A172 (cell line): ENCODE results near the gene NANS. TPM values are rescaled to one million over a fixed set of nuclear protein-coding genes. Genes with fewer than 3 reads are reported as not detected.
"Not testable (repeated sequence)": the region's sequence is repeated elsewhere in the genome, so short reads cannot be mapped to it uniquely, and the experiment has no call there.

Experiments
- DNase-seq: peaks from one replicate; pipeline ENCODE4 v3.0.0-alpha.2; 2015; ENCODE audit warnings: low spot score
- total RNA-seq: library from RNA; depleted of rRNA; stranded (reverse); fragments of >200 nt; shearing (Covaris generic); gene quantifications from 2 replicates; pipeline ENCODE4 v1.2.3, GENCODE V29; 2014

The NANS gene
- total RNA-seq, 1 experiment from 2014 or later: 153 TPM

DNA sequence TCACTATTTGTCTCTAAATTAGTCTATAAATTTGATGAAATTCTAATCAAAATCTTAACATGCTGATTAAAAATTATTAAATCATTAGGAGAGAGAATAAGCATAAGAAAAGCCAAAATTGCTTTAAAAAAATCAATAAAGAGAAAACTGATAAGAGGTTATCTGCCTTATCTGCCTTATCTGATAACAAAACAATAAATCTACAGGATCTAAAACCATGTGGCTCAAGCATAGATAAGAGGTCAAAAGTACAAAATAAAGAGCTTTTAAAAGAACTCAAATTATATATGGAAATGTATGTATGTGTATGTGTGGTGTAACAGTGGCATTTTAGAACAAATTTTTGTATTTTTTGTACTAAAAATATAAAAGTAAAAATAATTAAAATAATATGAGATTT lies 43.9 kb downstream of the NANS start:
- DNase-seq: no peak

DNA sequence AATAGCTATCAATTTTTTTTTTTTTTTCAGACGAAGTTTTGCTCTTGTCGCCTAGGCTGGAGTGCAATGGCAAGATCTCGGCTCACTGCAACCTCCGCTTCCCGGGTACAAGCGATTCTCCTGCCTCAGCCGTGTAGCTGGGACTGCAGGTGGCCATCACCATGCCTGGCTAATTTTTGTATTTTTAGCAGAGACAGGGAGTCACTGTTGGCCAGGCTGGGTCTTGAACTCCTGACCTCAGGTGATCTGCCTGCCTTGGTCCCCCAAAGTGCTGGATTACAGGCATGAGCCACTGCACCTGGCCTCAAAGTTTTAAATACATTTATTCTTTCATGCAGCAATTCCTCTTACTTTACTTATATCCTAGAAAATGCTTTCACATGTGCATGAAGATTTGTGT lies 44.9 kb downstream of the NANS start:
- DNase-seq: no peak

DNA sequence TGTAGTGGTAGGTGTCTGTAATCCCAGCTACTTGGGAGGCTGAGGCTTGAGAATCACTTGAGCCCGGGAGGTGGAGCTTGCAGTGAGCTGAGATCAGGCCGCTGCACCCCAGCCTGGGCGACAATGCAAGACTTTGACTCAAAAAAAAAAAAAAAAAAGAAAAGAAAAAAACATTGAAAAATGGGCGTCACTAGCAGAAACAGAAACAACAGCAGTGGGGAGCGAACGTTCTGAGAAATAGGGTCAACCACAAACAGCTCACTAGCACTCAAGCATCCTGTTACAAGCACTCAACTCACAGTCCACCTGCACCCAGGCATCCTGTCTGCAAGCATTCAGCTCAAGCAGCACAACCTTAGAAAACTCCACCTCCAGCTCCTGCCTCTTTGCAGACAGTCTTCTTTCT lies 45.3 kb downstream of the NANS start:
- no peak for DNase-seq

DNA sequence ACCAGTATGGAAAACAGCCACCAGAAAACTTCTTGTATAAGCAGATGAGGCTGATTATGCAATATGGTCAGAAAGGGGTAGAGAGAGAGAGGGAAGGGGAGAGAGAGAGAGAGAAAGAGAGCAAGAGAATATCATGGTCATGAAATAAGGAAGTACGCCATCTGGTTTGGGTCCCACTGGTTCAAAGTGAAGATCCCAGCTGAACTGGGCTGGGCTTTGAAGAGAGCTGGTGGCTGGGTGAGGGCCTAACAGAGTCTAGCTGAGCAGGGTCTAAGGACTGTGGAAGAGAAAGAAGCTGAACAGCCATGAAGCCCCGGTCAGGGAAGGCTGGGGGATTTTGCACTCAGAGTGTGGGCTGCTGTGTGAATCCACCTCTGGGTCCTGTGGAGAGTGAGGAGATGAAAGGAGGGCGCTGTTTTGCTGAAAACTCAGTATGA lies 47.9 kb downstream of the NANS start:
- DNase-seq: no peak

DNA sequence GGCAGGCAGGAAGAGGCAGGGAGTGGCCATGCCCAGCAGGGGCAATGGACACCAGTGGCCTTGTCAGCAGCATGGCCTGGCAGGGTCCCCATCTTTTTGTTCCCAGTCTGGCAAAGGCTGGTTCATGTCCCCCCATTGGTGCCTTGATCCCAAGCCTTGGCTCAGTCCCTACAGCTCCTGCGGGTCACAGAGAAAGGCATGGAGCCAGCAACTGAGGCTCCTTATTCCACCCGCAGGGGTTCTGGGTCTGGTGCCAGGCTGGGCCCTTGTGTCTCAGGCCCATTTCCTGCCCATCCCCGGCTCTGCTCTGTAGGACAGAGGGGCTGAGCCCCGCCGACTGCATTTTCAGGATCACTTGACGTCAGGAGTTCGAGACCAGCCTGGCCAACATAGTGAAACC lies 48.5 kb downstream of the NANS start:
- no peak for DNase-seq

DNA sequence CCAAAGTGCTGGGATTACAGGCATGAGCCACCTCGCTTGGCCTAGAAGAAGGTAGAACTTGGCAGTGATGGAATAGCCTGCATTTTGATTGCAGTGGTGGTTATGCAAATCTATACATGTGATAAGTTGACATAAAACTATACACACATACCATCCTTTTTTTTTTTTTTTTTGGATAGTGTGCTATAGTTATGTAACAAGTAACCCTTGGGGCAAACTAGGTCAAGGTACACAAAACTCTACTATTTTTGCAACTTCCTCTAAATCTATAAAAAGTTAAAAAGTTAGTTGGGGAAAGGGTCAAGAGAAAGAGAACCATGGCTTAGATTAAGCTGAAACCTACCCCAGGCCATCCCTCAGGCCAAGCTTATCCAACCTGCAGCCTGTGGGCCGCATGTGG lies 51.4 kb downstream of the NANS start:
- DNase-seq: no peak

DNA sequence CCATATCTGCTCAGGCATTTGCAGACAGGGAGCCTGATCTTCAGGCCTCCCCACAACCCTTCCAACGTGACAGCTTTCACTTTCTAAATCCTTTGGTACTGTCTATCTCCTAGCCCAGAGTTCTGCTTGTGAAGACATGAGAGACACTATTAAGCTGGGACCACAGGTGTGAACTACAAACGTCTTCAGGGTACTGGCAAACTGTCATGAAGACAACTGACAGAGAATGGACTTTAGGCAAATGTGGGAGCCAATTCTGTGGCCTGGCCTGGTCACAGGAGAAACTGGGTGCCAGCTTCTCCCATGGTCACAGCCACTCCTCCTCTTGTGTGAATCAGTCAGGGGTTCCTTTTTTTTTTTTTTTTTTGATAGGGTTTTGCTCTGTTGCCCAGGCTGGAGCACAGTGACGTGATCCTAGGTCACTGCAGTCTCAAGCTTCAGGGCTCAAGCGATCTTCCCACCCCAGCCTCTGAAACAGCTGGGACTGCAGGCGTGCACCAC lies 52.0 kb downstream of the NANS start:
- no peak for DNase-seq

DNA sequence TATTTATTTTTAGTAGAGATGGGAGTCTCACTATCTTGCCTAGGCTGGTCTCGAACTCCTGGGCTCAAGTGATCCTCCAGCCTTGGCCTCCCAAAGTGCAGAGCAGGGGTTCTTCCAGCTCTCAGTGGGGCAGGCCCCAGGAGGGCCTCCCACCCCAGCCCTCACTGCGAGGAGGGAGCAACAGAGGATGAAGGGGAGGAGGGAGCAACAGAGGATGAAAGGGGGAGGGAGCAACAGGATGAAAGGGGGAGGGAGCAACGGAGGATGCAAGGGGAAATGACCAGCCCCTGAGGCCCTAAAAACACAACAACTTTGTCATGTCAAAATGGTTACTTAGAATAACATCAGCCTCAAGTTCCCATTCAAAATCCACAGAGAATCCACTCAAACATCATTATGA lies 52.5 kb downstream of the NANS start:
- no peak for DNase-seq

DNA sequence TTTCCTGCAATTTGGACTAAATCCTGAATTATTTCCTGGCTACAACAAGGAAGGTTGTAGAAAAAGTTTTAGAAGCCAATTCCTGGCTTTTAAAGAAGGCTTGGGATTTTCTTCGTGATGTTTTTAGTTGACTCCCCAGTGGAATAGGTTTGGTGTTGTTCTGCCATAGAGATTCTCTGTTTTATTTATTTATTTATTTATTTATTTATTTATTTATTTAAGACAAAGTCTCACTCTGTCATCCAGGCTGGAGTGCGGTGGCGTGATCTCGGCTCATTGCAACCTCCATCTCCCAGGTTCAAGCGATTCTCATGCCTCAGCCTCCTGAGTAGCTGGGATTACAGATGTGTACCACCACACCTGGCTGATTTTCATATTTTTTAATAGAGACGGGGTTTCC lies 60.6 kb downstream of the NANS start:
- not testable (repeated sequence) for DNase-seq

DNA sequence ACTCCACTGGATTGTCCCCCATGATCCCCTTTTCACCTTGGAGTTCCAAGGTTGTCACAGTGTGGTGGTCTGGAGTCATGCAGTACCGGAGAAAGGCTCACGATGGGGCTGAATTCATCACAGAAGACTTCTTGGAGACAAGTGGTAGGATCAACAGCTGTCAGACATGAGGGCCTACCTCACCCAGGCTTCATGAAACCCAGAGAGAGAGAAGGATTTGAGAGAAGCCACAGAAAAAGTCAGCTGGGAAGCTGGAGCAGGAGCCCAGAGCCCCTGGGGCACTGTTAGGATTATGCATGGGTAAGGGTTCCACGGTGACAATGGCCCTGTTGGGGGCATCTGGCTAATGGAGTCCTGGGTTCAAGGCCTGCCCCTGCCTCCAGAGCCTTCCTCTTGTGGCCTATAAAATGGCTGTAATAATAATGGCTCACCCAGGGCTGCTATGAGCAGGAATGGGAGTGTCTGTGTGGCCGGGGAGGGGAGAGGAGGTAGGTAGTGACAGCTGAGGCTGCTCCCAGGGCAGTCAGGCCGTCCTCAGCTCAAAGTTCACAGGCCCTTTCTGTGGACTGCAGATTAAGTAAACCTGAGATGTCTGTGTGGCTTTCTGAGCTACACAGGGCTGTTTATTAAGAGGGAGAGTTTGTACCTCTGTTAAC lies 61.6 kb downstream of the NANS start:
- DNase-seq: no peak

DNA sequence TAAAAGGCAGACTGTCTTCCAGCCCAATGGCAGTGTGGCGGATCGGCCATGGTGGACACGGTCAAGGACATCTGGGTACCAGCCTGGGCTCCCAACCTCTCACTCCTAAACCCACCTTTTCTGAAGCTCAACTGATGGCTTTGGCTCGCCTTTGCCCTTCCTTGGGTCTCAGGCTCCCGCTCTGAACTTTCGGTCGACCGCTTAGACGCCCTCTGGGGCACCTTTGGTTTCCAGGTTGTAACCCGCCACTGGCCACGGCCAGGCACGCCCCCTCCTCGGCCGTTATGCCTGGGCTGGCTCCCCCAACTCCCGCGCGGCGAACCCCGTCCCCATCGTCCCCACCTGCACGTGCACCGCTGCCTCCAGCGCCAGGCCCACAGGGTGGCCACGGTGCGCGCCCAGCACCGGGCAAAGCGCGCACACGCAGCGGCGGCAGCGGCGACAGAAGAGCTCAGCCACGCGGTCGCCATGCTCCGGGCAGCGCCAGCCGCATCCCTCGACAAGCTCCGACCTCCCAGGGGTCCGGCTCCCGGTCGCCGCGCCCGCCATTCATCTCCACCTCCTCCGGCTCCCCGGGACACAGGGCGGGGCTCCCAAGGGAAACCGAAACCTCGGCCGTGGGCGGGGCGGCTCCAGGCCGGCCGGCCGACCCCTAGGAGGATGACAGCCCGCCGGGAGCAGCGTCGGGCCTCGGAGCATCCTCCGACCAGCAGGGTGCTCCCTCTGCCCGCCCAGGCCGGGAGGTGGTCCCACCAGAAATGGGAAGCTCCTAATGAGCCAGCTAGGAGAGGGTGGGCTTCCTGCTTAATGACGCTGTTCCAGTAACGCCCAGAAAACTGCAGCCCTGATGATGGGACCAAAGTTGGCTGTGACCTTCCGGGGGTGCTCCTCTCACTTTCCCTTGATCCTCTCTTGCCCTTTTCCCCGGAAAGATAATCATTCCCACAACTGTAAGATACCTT lies 62.4 kb downstream of the NANS start, which contains the start of gene TRIM14:
TSS of gene TRIM14 (minus strand) at position 583 of the 962 bp plus-strand sequence. CDS start at position 549, 34 bp downstream.
- peak; percentile 54 for DNase-seq

DNA sequence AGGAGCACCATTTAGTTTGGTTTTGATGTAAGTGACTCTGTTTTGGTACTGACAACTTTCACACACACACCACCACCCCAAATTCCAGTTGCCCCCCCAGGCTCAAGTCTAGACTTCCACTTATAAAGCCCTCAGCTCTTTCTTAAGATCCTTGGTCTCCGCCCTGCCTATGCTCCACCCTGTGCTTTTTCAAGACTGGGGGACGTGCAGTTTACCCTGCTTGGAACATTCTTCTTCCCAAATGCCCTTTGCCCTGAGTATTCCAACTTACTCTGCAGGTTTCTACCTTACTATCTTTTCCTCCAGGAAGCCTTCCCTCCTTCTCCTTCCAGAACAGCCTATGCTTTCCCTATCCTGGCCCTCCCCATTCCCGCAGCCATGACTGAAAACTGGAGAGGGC lies 63.9 kb downstream of the NANS start:
- no peak for DNase-seq

DNA sequence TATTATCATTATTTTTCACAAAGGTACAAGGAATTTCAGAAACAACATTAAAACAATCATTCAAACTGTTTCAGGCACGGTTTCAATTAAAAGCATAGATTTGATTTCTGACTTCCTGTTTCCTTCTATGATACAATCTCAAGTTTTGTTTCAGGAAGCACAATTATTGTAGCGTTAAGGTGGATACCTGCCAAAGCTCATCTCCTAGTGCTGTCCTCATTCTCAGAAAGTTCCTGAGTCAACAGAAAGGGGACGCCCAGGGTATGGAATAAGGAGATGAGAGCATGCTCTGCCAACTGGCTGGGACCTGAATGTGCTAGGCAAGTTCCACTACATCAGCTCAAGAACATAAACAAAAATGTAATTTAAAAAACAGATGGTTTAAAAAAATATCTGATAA lies 64.5 kb downstream of the NANS start:
- DNase-seq: no peak

DNA sequence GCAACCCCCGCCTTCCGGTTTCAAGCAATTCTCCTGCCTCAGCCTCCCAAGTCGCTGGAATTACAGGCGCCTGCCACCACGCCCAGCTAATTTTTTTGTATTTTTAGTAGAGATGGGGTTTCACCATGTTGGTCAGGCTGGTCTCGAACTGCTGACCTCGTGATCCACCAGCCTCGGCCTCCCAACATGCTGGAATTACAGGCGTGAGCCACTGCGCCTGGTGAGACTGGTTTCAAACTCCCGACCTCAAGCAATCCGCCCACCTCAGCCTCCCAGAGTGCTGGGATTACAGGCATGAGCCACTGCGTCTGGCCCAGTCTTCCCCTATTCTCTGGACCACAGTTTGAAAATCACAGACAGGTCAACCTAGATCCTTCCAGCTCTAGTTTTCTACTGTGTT lies 67.6 kb downstream of the NANS start:
- DNase-seq: not testable (repeated sequence)

DNA sequence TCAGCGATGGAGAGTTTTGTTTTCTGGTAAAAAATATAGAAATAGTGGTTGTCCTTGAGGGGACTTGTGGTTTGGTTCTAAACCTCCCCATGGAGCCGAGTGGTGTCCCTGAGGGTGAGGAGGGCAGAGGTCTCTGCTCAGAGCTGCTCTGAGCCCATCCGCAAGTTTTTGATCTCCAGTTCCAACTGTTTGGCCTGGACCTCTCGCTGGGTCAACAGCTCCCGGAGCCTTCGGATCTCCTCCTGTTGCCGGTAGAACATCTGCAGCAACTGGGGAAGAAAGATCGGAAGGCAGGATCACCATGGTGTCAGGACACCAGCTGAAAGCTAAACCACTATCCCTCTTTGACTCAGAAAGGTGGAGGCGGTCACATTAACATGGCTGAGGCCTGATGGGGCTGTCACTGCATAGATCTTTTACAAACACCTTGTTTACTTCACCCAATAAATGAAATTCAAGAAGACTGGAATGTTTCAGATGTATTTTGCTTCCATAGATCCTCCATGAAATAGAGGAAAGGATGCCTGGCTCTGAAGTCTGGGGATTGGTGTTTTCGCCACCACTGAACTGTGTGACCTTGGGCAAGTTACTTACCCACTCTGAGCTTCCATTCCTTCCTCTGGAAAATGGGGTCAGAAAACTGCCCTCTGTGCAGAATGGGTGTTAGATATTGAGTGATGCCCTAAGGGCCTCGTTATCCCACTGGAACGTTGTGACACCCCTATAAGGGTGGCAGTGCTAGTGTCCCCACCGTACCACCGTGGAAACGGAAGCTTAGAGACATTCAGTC lies 68.3 kb downstream of the NANS start:
- no peak for DNase-seq

DNA sequence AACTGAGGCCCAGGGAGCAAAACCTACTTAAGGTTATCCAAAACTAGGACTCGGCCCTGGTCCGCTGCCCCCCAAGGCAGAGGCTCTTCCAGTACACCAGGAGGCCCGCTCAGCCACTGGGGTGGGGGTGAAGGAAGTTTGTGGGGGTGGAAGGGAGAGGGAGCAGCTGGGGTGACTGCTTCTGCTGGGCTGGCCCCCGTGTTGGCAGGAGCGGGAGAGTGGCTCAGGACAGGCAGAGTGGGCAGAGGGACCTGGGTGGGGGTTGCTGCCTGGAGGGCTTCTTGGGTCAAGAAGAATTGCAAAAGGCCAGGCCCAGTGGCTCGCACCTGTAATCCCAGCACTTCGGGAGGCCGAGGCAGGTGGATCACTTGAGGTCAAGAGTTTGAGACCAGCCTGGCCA lies 70.7 kb downstream of the NANS start:
- no peak for DNase-seq

DNA sequence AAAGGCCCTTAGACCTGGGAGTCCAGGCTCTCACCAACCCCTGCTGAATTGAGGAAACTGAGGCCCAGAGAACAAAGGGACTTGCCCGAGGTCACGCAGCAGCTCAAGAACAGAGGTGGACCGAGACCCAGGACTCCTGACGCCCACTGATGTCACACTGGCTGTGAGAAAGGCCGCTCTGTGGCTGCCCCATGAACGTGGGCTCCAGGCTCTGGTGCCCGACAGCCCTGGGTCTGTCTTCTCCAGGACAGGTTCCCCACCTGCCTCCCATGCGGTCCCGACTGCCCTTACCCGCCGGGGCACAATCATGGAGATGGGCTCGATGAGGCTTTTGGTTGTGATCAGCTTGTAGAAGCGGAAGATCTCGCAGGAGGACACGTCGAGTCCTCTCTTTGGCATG lies 71.8 kb downstream of the NANS start:
- no peak for DNase-seq

DNA sequence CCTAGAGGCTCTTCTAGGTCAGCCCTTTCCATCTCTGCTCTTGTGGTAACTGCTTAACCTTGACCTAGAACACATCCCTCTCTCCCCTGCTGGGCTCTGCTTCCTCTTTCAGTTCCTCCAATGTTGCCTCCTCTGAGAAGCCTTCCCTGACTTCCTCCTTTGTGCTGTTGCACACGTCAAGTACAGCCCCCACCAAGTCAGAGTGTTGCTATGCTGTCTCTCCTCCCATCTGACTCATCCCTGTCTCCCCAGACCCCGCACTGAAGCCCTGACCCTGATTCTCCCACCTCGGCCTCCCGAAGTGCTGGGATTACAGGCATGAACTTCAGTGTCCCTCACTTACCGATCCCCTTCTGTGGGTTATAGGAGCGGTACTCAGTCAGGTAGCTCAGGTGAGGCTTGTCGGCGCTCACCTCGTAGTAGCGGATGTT lies 72.9 kb downstream of the NANS start:
- DNase-seq: peak; percentile 34

DNA sequence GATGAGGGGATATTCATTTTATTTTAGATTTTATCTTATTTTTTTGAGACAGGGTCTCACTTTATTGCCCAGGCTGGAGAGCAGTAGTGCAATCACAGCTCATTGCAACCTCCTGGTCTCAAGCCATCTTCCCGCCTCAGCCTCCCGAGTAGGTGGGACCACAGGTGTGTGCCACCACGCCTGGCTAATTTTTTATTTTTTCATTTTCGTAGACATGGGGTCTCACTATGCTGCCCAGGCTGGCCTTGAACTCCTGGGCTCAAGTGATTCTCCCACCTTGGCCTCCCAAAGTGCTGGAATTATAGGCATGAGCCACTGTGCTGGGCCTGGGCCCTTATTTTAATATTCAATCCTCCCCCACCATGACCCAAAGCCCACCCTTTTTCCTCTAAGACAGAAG lies 73.5 kb downstream of the NANS start:
- not testable (repeated sequence) for DNase-seq

DNA sequence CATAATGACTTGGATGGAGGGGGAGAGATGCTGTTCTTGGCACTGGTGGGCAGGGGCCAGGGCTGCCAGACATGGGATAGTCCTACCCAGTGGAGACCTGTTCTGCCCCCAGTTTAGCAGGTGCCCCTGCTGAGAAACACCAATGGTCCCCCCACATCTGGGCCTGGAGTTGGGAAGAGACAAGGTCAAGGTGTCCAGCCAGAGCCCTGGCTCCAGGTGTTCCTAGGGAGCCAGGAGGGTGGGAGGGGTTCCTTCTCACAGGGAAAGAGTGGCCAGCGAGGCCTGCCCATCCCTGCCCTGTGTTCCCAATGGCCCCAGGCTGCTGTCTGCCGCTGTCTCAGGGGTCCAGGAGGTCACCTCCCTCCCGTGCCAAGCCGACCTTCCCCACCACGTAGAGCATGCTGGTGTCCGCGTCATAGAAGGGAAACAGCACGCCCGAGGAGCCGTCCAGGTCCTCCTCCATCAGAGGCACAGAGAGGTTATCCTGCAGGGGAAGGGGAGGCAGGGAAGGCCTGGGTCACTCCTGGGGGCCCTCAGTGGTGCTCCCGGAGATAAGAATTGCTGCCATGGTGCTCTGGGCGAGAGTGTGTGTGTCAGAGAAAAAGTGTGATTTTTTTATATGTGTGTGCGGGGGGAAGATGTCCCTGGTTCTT lies 74.2 kb downstream of the NANS start:
- DNase-seq: no peak

DNA sequence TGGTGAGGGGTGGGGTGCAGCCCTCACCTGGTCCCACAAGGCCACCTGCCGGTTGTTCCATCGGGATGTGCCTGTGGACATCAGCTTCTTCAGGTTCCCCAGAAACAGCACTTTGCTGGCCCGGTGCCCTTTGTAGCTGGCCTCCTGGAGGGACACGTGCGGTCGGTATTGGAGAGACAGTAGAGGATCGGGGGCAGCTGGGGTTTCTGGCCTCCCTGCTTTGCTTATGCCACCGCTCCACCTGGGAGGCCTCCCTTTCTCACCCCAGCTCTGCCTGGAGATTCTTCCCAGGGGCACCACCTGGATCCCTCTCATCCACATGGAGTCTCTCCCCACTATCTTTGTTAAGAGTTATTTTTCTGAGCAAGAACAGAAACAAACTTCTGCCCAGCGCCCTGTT lies 75.6 kb downstream of the NANS start:
- DNase-seq: no peak
